ENCODE results near the gene OTUD5. TPM values are rescaled to one million over a fixed set of nuclear protein-coding genes. Genes with fewer than 3 reads are reported as not detected.

Gene OTUD5, protein sequence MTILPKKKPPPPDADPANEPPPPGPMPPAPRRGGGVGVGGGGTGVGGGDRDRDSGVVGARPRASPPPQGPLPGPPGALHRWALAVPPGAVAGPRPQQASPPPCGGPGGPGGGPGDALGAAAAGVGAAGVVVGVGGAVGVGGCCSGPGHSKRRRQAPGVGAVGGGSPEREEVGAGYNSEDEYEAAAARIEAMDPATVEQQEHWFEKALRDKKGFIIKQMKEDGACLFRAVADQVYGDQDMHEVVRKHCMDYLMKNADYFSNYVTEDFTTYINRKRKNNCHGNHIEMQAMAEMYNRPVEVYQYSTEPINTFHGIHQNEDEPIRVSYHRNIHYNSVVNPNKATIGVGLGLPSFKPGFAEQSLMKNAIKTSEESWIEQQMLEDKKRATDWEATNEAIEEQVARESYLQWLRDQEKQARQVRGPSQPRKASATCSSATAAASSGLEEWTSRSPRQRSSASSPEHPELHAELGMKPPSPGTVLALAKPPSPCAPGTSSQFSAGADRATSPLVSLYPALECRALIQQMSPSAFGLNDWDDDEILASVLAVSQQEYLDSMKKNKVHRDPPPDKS
- total RNA-seq, result 100 to 1,000 TPM in 1 of 3 donors, 10 to 100 TPM in 2; 92.2 to 106 (median 92.5) TPM
- 71.0 TPM for total RNA-seq (2013)

DNA sequence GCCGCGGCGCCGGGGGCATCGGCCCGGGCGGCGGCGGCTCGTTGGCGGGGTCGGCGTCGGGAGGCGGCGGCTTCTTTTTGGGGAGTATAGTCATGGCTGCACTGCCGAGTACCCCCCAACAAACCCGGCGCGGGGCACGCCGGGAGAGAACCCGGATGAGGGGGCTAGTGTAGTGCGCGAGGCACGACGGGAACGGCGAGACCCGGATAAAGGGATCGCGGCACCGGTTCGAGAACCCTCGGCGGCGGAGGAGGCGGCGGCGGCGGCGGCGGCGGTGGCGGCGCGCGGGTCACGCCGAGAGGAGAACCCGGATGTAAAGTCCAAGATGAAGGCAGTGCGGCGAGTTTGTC, at the start of gene OTUD5:
Gene OTUD5, minus strand, starts transcription at position 131 of the 350 bp plus-strand sequence. Its CDS starts 37 bp downstream, at position 94.
- peaks cover 0 to 7% of the 10 kb centered on the region in 2 donors for H3K27me3 Mint-ChIP-seq (ENCODE audit: low read depth in 2 of 2)
- H3K4me3 ChIP-seq (ENCODE audit: low read length), result peak within 1 kb of the TSS; percentile 59
- TF ChIP-seq, protein P1, sequence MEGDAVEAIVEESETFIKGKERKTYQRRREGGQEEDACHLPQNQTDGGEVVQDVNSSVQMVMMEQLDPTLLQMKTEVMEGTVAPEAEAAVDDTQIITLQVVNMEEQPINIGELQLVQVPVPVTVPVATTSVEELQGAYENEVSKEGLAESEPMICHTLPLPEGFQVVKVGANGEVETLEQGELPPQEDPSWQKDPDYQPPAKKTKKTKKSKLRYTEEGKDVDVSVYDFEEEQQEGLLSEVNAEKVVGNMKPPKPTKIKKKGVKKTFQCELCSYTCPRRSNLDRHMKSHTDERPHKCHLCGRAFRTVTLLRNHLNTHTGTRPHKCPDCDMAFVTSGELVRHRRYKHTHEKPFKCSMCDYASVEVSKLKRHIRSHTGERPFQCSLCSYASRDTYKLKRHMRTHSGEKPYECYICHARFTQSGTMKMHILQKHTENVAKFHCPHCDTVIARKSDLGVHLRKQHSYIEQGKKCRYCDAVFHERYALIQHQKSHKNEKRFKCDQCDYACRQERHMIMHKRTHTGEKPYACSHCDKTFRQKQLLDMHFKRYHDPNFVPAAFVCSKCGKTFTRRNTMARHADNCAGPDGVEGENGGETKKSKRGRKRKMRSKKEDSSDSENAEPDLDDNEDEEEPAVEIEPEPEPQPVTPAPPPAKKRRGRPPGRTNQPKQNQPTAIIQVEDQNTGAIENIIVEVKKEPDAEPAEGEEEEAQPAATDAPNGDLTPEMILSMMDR (IDR thresholded peaks at IDR 0.05), result no peak
- H3K27ac Mint-ChIP-seq, result peak within 1 kb of the TSS; percentile 100
- H3K9me3 ChIP-seq (ENCODE audit: control insufficient read depth, insufficient read depth, low read length), result no peaks in the 10 kb centered on the region
- H3K27me3 ChIP-seq (ENCODE audit: control insufficient read depth, insufficient read depth, low read length), result no peaks in the 10 kb centered on the region
- peaks cover 30 to 51% of the 10 kb centered on the region in 2 donors for H3K4me1 Mint-ChIP-seq
- ATAC-seq, result peak; percentile 36 to 61 (median 47)
- DNase-seq, result peak; percentile 70 to 84
- peaks cover 22% of the 10 kb centered on the region for H3K36me3 ChIP-seq (ENCODE audit: control insufficient read depth, insufficient read depth, low read length)
- intact Hi-C loops (cut with micrococcal nuclease), result loop anchor here (2.0 to 5.0 kb wide), 4 partner anchors 21 to 1300 kb away; partner anchors contain the start of genes HDAC6, PQBP1, TIMM17B and UXT
- H3K4me3 Mint-ChIP-seq, result peak within 1 kb of the TSS; percentile 96
- no peaks in the 10 kb centered on the region for H3K36me3 Mint-ChIP-seq
- WGBS (ENCODE audit: insufficient coverage), result under 1% methylated on average over 53 of the region's 53 CpGs
- H3K4me1 ChIP-seq (ENCODE audit: control insufficient read depth, insufficient read depth, low read length), result peaks cover 48% of the 10 kb centered on the region
- peak within 1 kb of the TSS; percentile 98 for H3K27ac ChIP-seq (ENCODE audit: low read length)
- H3K9me3 Mint-ChIP-seq, result no peaks in the 10 kb centered on the region

- no peak overlapping the region for H3K4me3 ChIP-seq (ENCODE audit: low read length)
- Mint-ChIP-seq H3K27ac (peak overlapping the region in 1 of 2 donors; percentile 70), H3K36me3 (no peaks in the 10 kb centered on the region), H3K9me3 (no peaks in the 10 kb centered on the region), H3K27me3 (ENCODE audit: low read depth in 2 of 2) (no peaks in the 10 kb centered on the region), H3K4me1 (peaks cover 12 to 21% of the 10 kb centered on the region in 2 donors), H3K4me3 (no peak overlapping the region)
- TF ChIP-seq, protein P1 (IDR thresholded peaks at IDR 0.05), result no peak
- H3K4me1 ChIP-seq (ENCODE audit: control insufficient read depth, insufficient read depth, low read length), result peaks cover 22% of the 10 kb centered on the region
- no peaks in the 10 kb centered on the region for H3K27me3 ChIP-seq (ENCODE audit: control insufficient read depth, insufficient read depth, low read length)
- DNase-seq, result no peak
- intact Hi-C loops (cut with micrococcal nuclease), result loop anchor here (2.0 to 10.0 kb wide), 2 partner anchors 39 to 89 kb away; partner anchors contain the start of genes PIM2, SLC35A2 and TFE3
- peaks cover 3% of the 10 kb centered on the region for H3K36me3 ChIP-seq (ENCODE audit: control insufficient read depth, insufficient read depth, low read length)
- no peaks in the 10 kb centered on the region for H3K9me3 ChIP-seq (ENCODE audit: control insufficient read depth, insufficient read depth, low read length)
- H3K27ac ChIP-seq (ENCODE audit: low read length), result no peak overlapping the region
- WGBS (ENCODE audit: insufficient coverage), result 100% methylated on average over 2 of the region's 5 CpGs
- ATAC-seq, result no peak
Observed at GRCh38 chrX:49003696-49004095, 46.3 kb upstream of the OTUD5 start.

GRCh38 chrX:49002091-49002935, 44.9 kb upstream of the OTUD5 start, which contains the start of gene GRIPAP1:
Gene GRIPAP1 (minus strand): TSS chrX:49002264. CDS start chrX:49002229, 35 bp downstream.
- H3K4me1 Mint-ChIP-seq, result peaks cover 16 to 35% of the 10 kb centered on the region in 2 donors
- peaks cover 22% of the 10 kb centered on the region for H3K4me1 ChIP-seq (ENCODE audit: control insufficient read depth, insufficient read depth, low read length)
- peak within 1 kb of the TSS; percentile 98 for H3K4me3 ChIP-seq (ENCODE audit: low read length)
- no peaks in the 10 kb centered on the region for H3K9me3 ChIP-seq (ENCODE audit: control insufficient read depth, insufficient read depth, low read length)
- H3K27me3 Mint-ChIP-seq (ENCODE audit: low read depth in 2 of 2), result no peaks in the 10 kb centered on the region
- 0% methylated on average over 24 of the region's 38 CpGs for WGBS (ENCODE audit: insufficient coverage)
- TF ChIP-seq, protein P1 (IDR thresholded peaks at IDR 0.05), result no peak
- H3K4me3 Mint-ChIP-seq, result peak within 1 kb of the TSS; percentile 97
- ATAC-seq (peak; percentile 77 to 89 (median 78)), DNase-seq (peak; percentile 67 to 94)
- no peaks in the 10 kb centered on the region for H3K27me3 ChIP-seq (ENCODE audit: control insufficient read depth, insufficient read depth, low read length)
- peak within 1 kb of the TSS; percentile 99 for H3K27ac ChIP-seq (ENCODE audit: low read length)
- peaks cover 7% of the 10 kb centered on the region for H3K36me3 ChIP-seq (ENCODE audit: control insufficient read depth, insufficient read depth, low read length)
- no peaks in the 10 kb centered on the region for H3K9me3 Mint-ChIP-seq
- intact Hi-C loops (cut with micrococcal nuclease), result loop anchor here (1.0 to 10.0 kb wide), 3 partner anchors 40 to 88 kb away; partner anchors contain the start of genes PIM2, SLC35A2 and TFE3
- H3K27ac Mint-ChIP-seq, result peak within 1 kb of the TSS; percentile 97 to 99
- H3K36me3 Mint-ChIP-seq, result no peaks in the 10 kb centered on the region

All from natural killer cell (primary cell).